Measurements from ENCODE around the gene OGDH.

DNA sequence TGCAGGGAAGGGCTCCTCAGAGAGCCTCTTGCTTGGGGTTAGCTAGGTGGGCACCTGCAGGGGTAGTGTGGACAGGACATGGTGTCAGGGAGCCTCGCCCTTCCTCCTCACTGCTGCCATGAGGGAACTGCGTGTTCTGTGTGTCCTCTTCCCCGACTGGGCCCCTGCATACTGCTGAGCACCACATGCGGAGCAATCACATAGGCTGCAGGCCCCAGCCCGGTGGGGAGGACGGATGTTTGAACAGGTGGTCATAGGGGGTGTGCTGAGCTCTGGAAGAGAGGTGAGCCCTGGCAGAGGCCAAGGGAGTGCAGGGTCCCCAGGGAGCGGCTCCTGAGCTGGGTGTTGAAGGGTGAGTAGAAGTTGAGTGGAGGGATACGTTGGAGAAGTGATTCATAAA lies 93.9 kb downstream of the OGDH start:
- TF ChIP-seq CTCF (IDR thresholded peaks at IDR 0.05) (no peak), POLR2A (IDR thresholded peaks at IDR 0.05) (no peak)

Data from Peyer's patch (tissue), 4 donors.